ENCODE data around the gene KRT17. TPM values are rescaled to one million over a fixed set of nuclear protein-coding genes. Genes with fewer than 3 reads are reported as not detected.

KRT17 gene
- total RNA-seq, 3 donors from 2014 or later (not counting 1 experiment from before 2014, with no cell fraction given): not detected

DNA sequence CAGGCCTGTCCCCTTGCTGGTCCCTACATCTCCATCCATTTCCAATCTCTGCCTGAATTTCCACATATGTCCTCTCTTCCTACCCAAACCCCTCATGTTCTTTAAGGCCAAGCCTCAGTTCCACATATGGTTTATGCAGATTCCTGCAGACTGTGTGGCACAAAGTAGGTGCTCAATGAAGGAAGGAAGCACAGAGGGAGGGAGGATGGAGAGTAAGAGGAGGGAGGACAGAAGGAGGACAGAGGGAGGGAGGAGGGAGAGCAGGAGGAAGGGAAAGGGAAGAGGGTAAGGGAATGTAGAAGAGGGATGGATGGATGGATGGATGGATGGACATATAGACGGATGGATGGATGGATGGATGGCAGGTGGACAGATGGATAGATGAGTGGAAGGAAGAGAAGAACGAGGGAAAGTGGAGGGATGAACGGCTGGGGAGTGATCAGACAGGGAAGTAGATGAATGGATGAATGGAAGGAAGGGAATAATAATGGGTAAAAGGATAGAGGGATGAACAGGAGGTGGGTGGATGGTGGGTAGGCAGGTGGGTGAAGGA lies 29.9 kb downstream of the KRT17 start:
- no peak for DNase-seq
- intact Hi-C loops (cut with micrococcal nuclease): no loop called here
- H3K36me3 ChIP-seq (ENCODE audit: control insufficient read depth, insufficient read depth, low read length): no peaks in the 10 kb centered on the region
- no peak for ATAC-seq
- H3K4me1 ChIP-seq (ENCODE audit: control insufficient read depth, insufficient read depth, low read length): no peaks in the 10 kb centered on the region
- peaks cover 0 to 5% of the 10 kb centered on the region in 2 donors for H3K9me3 Mint-ChIP-seq
- 68% methylated on average over 3 of the region's 3 CpGs for WGBS (ENCODE audit: insufficient coverage)
- H3K4me3 Mint-ChIP-seq: no peak overlapping the region
- no peaks in the 10 kb centered on the region for H3K27me3 ChIP-seq (ENCODE audit: control insufficient read depth, insufficient read depth, low read length)
- H3K4me1 Mint-ChIP-seq: peaks cover 0 to 5% of the 10 kb centered on the region in 2 donors
- H3K27me3 Mint-ChIP-seq (ENCODE audit: low read depth in 2 of 2): peaks cover 0 to 20% of the 10 kb centered on the region in 2 donors
- H3K27ac Mint-ChIP-seq: no peak overlapping the region
- TF ChIP-seq, protein P1, sequence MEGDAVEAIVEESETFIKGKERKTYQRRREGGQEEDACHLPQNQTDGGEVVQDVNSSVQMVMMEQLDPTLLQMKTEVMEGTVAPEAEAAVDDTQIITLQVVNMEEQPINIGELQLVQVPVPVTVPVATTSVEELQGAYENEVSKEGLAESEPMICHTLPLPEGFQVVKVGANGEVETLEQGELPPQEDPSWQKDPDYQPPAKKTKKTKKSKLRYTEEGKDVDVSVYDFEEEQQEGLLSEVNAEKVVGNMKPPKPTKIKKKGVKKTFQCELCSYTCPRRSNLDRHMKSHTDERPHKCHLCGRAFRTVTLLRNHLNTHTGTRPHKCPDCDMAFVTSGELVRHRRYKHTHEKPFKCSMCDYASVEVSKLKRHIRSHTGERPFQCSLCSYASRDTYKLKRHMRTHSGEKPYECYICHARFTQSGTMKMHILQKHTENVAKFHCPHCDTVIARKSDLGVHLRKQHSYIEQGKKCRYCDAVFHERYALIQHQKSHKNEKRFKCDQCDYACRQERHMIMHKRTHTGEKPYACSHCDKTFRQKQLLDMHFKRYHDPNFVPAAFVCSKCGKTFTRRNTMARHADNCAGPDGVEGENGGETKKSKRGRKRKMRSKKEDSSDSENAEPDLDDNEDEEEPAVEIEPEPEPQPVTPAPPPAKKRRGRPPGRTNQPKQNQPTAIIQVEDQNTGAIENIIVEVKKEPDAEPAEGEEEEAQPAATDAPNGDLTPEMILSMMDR (IDR thresholded peaks at IDR 0.05): no peak
- H3K27ac ChIP-seq (ENCODE audit: low read length): no peak overlapping the region
- no peaks in the 10 kb centered on the region for H3K36me3 Mint-ChIP-seq
- no peaks in the 10 kb centered on the region for H3K9me3 ChIP-seq (ENCODE audit: control insufficient read depth, insufficient read depth, low read length)
- no peak overlapping the region for H3K4me3 ChIP-seq (ENCODE audit: low read length)

GRCh38 chr17:41593306-41593981 lies 30.9 kb downstream of the KRT17 start:
- H3K4me3 Mint-ChIP-seq: no peak overlapping the region
- H3K27ac Mint-ChIP-seq: no peak overlapping the region
- no peak overlapping the region for H3K4me3 ChIP-seq (ENCODE audit: low read length)
- peaks cover 0 to 21% of the 10 kb centered on the region in 2 donors for H3K27me3 Mint-ChIP-seq (ENCODE audit: low read depth in 2 of 2)
- WGBS (ENCODE audit: insufficient coverage): 82% methylated on average over 5 of the region's 8 CpGs
- no peaks in the 10 kb centered on the region for H3K4me1 Mint-ChIP-seq
- no peaks in the 10 kb centered on the region for H3K9me3 Mint-ChIP-seq
- H3K9me3 ChIP-seq (ENCODE audit: control insufficient read depth, insufficient read depth, low read length): no peaks in the 10 kb centered on the region
- DNase-seq: no peak
- H3K27ac ChIP-seq (ENCODE audit: low read length): no peak overlapping the region
- no peak for ATAC-seq
- no peaks in the 10 kb centered on the region for H3K36me3 ChIP-seq (ENCODE audit: control insufficient read depth, insufficient read depth, low read length)
- H3K36me3 Mint-ChIP-seq: no peaks in the 10 kb centered on the region
- no peaks in the 10 kb centered on the region for H3K4me1 ChIP-seq (ENCODE audit: control insufficient read depth, insufficient read depth, low read length)
- intact Hi-C loops (cut with micrococcal nuclease): no loop called here
- H3K27me3 ChIP-seq (ENCODE audit: control insufficient read depth, insufficient read depth, low read length): no peaks in the 10 kb centered on the region
- TF ChIP-seq, protein P1 (IDR thresholded peaks at IDR 0.05): no peak

DNA sequence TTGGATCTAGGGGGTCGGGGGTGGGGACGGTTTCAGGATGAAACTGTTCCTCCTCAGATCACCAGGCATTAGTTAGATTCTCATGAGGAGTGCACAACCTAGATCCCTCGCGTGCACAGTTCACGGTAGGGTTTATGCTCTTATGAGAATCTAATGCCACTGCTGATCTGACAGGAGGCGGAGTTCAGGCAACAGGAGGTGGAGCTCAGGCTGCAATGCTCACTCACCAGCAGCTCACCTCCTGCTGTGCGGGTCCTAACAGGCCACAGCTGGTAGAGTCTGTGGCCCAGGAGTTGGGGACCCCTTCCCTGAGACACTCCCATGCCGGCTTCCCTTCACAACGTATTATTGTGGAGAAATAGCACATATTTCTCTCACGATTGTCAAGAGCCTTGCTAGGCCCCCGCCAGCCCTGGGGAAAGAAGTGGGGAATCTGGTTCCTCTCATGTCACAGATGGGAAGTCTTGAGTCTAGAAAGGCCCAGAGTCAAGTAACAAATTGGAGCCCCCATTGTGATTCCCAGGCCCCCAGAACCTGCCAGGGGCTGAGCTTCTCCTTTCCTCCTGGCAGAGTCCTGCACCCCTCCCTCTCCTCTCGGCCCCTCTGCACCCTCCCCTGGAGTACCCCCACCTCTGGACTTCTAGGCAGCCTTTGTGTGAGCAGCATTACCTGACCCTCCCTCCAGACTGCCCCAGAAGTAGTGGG lies 31.6 kb downstream of the KRT17 start:
- Histone ChIP-seq H3K27ac (ENCODE audit: low read length) (no peak overlapping the region), H3K9me3 (ENCODE audit: control insufficient read depth, insufficient read depth, low read length) (no peaks in the 10 kb centered on the region), H3K27me3 (ENCODE audit: control insufficient read depth, insufficient read depth, low read length) (no peaks in the 10 kb centered on the region), H3K4me3 (ENCODE audit: low read length) (no peak overlapping the region), H3K4me1 (ENCODE audit: control insufficient read depth, insufficient read depth, low read length) (no peaks in the 10 kb centered on the region), H3K36me3 (ENCODE audit: control insufficient read depth, insufficient read depth, low read length) (no peaks in the 10 kb centered on the region)
- Mint-ChIP-seq H3K36me3 (no peaks in the 10 kb centered on the region), H3K9me3 (no peaks in the 10 kb centered on the region), H3K4me3 (no peak overlapping the region), H3K27ac (no peak overlapping the region), H3K27me3 (ENCODE audit: low read depth in 2 of 2) (peaks cover 0 to 21% of the 10 kb centered on the region in 2 donors), H3K4me1 (no peaks in the 10 kb centered on the region)
- intact Hi-C loops (cut with micrococcal nuclease): no loop called here
- no peak for ATAC-seq
- TF ChIP-seq, protein P1 (IDR thresholded peaks at IDR 0.05): no peak
- no peak for DNase-seq
- WGBS (ENCODE audit: insufficient coverage): 80% methylated on average over 12 of the region's 12 CpGs
